OCI-LY1 (cell line): Measurements from ENCODE around the gene CLBA1.

Experiments used
- H2AFZ ChIP-seq: fragments of 200-600 bp; sonication (generic), shearing (Covaris generic); 2 replicates; pipeline ENCODE4 v1.6.0; 2014; ENCODE audit warnings: antibody characterized with exemption, mild to moderate bottlenecking, low read length
- H3F3A ChIP-seq: fragments of 200-600 bp; sonication (generic), shearing (Covaris generic); 2 replicates; pipeline ENCODE4 v1.6.0; 2014; ENCODE audit warnings: mild to moderate bottlenecking, antibody characterized with exemption, low read length, moderate library complexity; ENCODE audit not compliant: insufficient read depth
- H3K27ac ChIP-seq: fragments of 200-600 bp; sonication (generic); 2 replicates; pipeline ENCODE4 v1.5.1; 2014; ENCODE audit warnings: low read length, mixed run types, mild to moderate bottlenecking, low read depth; ENCODE audit not compliant: poor library complexity, severe bottlenecking
- H3K27me3 ChIP-seq: fragments of 200-600 bp; sonication (generic); 2 replicates; pipeline ENCODE4 v1.6.0; 2014; ENCODE audit warnings: antibody characterized with exemption, mild to moderate bottlenecking, low read length, moderate library complexity; ENCODE audit not compliant: insufficient read depth
- H3K36me3 ChIP-seq: fragments of 200-600 bp; sonication (generic); 2 replicates; pipeline ENCODE4 v1.6.1; 2014; ENCODE audit warnings: mild to moderate bottlenecking, antibody characterized with exemption, low read length, moderate library complexity, mixed read lengths; ENCODE audit not compliant: insufficient read depth
- H3K4me1 ChIP-seq: fragments of 200-600 bp; sonication (generic); 2 replicates; pipeline ENCODE4 v1.5.1; 2014; ENCODE audit warnings: mild to moderate bottlenecking, low read length, moderate library complexity; ENCODE audit not compliant: insufficient read depth, severe bottlenecking
- H3K4me2 ChIP-seq: fragments of 200-600 bp; sonication (generic), shearing (Covaris generic); 2 replicates; pipeline ENCODE4 v1.6.1; 2014; ENCODE audit warnings: low read length
- H3K4me3 ChIP-seq: fragments of 200-600 bp; sonication (generic); 2 replicates; pipeline ENCODE4 v1.5.1; 2014; ENCODE audit warnings: low read length, low read depth, mild to moderate bottlenecking, mixed read lengths; ENCODE audit not compliant: poor library complexity, severe bottlenecking
- H3K79me2 ChIP-seq: fragments of 200-600 bp; shearing (Covaris generic); 2 replicates; pipeline ENCODE4 v1.6.1; 2016; ENCODE audit warnings: mixed run types, low read length, mixed read lengths; ENCODE audit not compliant: insufficient read depth
- H3K9ac ChIP-seq: fragments of 200-600 bp; sonication (generic), shearing (Covaris generic); 2 replicates; pipeline ENCODE4 v1.6.1; 2014; ENCODE audit warnings: mild to moderate bottlenecking, low read length, mixed read lengths
- H3K9me2 ChIP-seq: fragments of 200-600 bp; sonication (generic), shearing (Covaris generic); 2 replicates; pipeline ENCODE4 v1.6.1; 2014; ENCODE audit warnings: low read depth, mild to moderate bottlenecking, low read length, mixed read lengths
- H3K9me3 ChIP-seq: fragments of 200-600 bp; shearing (Covaris generic); 2 replicates; pipeline ENCODE4 v1.6.1; 2014; ENCODE audit warnings: low read length, mixed read lengths
- H4K20me1 ChIP-seq: fragments of 200-600 bp; sonication (generic), shearing (Covaris generic); 2 replicates; pipeline ENCODE4 v1.6.0; 2016; ENCODE audit warnings: mild to moderate bottlenecking, low read length; ENCODE audit not compliant: insufficient read depth
- CTCF ChIP-seq: fragments of 200-600 bp; sonication (generic), shearing (Covaris generic); IDR thresholded peaks from 2 replicates; pipeline ENCODE4 v1.5.1; 2017; ENCODE audit warnings: mild to moderate bottlenecking, antibody characterized with exemption, low read length, moderate library complexity, mixed read lengths
- EZH2 ChIP-seq: fragments of 200-600 bp; sonication (generic), shearing (Covaris generic); IDR thresholded peaks from 2 replicates; pipeline ENCODE4 v1.8.0; 2017; ENCODE audit warnings: borderline replicate concordance, mixed run types, mild to moderate bottlenecking, antibody characterized with exemption, low read length, moderate library complexity, mixed read lengths

CLBA1 gene

DNA sequence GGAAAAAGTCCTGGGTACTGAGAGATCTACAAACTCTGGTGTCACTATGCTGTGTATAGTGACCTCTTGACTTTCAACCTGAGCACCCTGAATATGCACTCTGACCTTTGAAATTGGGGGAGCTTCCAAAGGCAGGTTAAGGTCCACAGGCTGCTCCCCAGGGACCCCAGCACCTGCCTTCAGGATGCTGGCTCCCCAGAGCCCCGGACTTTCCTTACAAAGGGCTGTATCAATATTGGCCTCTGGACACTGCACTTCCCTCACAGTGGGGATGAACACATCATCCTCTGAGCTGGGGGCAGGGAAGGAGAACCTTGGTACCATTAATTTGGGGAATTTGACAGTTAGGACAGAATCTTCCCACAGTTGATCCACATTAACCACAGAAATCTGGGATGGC, 46.6 kb upstream of the CLBA1 start:
- Histone ChIP-seq H3K9me3 (no peaks in the 10 kb centered on the region), H3K9me2 (no peaks in the 10 kb centered on the region), H3K36me3 (no peaks in the 10 kb centered on the region), H3K4me1 (no peaks in the 10 kb centered on the region), H3K4me3 (no peak overlapping the region), H3K79me2 (no peaks in the 10 kb centered on the region), H3K4me2 (no peak overlapping the region), H3K27ac (no peak overlapping the region), H4K20me1 (no peaks in the 10 kb centered on the region), H2AFZ (no peak overlapping the region), H3K9ac (no peak overlapping the region), H3F3A (no peaks in the 10 kb centered on the region), H3K27me3 (peaks cover 9% of the 10 kb centered on the region; the same call in 1 of the 2 replicates)
- TF ChIP-seq CTCF (no peak), EZH2 (no peak)

DNA sequence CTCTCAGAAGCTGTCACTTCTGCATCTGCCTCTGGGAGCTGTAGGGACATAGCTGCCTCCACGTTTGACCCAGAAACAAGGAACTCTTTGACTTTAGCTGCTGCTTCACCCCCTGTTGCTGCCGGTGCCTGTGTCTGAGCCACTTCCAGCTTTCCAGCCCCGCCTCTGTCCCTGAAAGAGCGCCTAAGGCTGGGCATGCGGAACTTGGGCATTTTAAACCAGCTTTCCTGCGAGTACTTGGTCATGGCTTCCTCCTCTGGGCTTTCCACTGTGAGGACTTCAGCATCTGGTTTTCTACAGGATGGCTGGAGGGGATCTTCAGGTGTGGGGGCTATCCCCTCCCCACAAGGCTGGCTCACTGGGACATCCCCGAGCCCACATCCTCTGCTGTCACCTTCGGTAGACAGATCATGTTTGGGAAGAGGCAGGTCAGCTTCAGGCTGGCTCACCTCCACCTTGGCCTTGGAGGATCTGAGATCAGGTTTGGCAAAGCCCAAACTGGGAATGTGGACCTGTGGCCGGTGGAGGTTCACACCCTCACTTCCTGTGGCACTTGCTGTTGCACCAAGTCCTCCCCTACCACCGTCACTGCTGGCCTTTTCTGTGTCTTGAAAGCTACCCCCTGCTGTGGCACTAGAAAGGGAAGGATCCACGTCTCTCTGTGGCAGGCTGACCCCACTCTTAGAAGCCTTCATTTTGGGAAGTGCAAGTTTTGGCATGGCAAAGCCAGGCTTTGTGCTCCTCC, 45.8 kb upstream of the CLBA1 start:
- TF ChIP-seq CTCF (no peak), EZH2 (no peak)
- no peak overlapping the region for H2AFZ ChIP-seq
- no peaks in the 10 kb centered on the region for H3K4me1 ChIP-seq
- H3K4me3 ChIP-seq, result no peak overlapping the region
- no peaks in the 10 kb centered on the region for H3K9me3 ChIP-seq
- peaks cover 9% of the 10 kb centered on the region; the same call in 1 of the 2 replicates for H3K27me3 ChIP-seq
- H3K9me2 ChIP-seq, result no peaks in the 10 kb centered on the region
- no peak overlapping the region for H3K27ac ChIP-seq
- no peaks in the 10 kb centered on the region for H4K20me1 ChIP-seq
- H3K79me2 ChIP-seq, result no peaks in the 10 kb centered on the region
- H3K4me2 ChIP-seq, result no peak overlapping the region
- H3K9ac ChIP-seq, result no peak overlapping the region
- H3K36me3 ChIP-seq, result no peaks in the 10 kb centered on the region
- no peaks in the 10 kb centered on the region for H3F3A ChIP-seq

DNA sequence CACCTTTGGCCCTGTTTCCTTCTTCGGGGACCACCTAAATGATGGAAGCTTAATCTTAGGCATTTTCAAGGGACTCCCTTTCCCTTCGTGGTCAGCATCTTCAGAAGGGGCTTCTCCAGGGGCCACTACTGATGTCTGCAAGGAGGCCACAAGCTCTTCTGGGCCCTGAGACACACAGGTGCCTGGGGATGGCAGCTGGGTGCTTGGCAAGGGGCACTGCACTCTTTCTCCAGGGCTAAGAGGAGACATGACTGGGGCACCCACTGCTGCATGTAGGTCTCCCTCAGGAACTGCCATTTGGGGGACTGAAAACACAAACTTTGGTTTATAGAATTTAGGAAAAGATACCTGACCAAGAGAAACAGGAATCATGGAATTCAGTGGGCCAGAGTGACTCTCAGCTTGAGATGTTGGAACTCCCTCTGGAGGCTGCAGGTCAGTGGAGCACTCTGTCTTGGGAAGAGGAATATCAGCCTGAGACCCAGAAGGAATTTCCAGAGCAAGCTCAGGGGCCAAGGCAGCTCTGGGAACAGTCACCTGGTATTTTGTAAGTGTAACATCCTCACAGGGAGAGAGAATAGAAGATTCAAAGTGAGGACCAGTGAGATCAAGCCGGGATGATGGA, 45.0 kb upstream of the CLBA1 start:
- Histone ChIP-seq H4K20me1 (no peaks in the 10 kb centered on the region), H3K79me2 (no peaks in the 10 kb centered on the region), H3F3A (no peaks in the 10 kb centered on the region), H3K27me3 (peaks cover 9% of the 10 kb centered on the region; the same call in 1 of the 2 replicates), H3K4me3 (no peak overlapping the region), H3K36me3 (no peaks in the 10 kb centered on the region), H2AFZ (no peak overlapping the region), H3K27ac (no peak overlapping the region), H3K9ac (no peak overlapping the region), H3K9me2 (no peaks in the 10 kb centered on the region), H3K4me1 (no peaks in the 10 kb centered on the region), H3K9me3 (no peaks in the 10 kb centered on the region), H3K4me2 (no peak overlapping the region)
- TF ChIP-seq EZH2 (no peak), CTCF (no peak)
